HG03469 (cell line): ENCODE data around the gene CALML3.

Experiments
- ATAC-seq: cut with Tn5 transposase; IDR thresholded peaks from one replicate; pipeline ENCODE4 v1.9.1; 2021; ENCODE audit warnings: mild to moderate bottlenecking, moderate library complexity, moderate number of reproducible peaks; ENCODE audit not compliant: unreplicated experiment

The CALML3 gene

DNA sequence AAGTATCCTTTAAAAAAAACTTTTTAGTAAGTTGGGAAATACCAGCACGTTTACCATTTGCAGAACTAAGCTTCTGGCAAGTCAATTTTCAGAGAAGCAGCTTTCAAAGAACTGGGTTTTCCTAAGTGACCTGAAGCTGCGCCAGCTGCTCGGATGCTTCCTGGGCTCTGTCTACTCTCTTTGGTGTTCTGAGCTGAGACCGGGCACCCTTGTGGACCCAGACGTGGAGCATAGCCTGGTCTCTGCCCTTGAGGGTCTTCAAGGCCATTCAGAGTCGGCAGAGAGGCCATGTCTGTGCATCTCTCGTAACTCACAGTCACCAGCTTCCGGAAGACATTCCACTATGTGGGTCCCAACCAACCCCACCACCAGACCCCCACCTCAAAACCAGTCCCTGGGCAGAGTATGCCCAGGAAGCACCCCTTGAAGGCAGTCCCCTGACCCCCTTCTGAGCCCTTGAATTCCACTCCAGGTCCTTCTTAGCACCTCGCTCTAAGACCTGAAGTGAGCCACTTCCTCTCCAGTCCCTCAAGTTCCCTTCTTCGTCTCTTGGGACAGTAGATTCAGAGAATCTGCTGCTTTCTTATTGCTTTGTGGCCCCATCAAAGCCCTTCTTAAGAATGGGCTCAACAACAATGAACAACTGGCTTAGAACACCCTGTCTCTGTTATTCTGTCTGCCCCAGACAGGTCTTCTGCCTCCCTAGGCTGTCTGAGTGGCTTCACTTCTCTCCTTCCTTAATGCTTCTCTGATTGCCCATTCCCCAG lies 33.9 kb upstream of the CALML3 start:
- ATAC-seq, result no peak

DNA sequence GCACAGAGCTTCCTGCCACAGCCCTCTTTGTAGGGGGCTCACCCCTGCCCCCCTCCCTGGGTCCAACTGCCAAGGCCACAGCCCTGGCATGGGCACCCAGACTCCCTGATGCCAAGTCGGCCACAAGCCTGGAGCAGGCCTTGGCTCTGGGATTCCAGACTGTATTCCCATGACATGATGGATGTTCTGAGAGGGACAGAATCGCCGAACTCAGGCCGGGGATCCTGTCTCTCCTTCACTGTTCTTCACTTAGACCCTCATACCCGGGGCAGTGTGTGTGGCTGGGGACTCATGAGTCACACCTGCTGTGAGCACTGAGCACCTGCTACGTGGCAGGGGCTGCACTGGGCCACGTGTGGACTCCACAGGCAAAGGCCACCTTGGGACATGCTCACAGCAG lies 33.3 kb upstream of the CALML3 start:
- ATAC-seq, result no peak

DNA sequence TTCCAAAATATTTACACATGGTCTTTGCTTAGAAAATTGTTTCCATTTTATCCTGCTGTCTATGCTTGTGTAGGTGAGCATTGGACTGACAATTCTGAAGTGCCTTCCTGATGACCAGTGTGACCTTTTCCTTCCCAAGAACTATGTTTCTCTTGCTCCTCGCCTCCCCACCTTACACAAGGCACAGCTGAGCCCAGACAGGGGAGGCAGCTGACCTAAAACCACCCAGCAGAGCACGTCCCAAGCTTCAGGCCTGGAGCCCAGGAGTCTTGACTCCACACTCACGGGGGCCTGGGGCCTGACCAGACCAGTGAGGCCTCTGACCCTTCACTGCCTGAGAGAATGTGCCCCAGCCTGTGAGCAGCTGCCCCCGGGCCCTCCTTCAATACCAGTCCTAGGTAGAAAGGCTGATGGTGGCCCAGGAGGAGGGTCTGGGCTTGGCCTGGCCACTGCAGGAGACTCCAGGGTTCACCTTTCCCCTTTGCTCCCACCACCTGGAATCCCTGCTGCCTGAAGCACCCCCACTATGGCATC lies 32.4 kb upstream of the CALML3 start:
- ATAC-seq, result no peak

DNA sequence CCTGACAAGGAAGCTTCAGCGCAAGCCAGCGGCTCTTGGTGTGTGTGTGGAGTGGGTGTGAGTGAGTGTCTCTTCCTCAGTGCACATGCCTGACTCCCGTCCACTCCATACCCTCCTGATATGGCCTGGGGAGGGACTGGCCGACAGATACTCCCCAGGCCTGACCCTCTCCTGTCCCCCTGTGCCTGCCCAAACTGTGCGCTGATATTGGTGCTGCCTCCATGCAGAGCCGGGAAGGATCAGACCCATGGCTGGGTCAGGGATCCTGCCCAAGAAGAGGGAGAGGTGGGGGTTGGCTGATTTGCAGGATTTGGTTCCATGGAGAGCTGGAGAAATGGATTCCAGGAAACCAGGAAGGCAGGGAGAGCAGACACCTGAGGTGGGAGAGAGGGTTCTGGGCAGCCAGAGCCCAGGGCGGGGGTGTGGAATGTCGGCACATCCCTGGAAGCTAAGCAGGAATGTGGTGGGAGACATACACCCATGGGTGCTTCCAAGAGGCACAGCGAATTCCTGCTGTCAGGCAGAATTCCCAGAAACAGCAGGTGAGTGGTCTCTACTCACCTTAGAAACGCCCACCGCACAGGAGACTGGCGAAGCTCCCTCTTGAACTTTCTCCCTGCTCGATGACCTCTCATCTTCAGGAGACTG lies 31.7 kb upstream of the CALML3 start:
- no peak for ATAC-seq

DNA sequence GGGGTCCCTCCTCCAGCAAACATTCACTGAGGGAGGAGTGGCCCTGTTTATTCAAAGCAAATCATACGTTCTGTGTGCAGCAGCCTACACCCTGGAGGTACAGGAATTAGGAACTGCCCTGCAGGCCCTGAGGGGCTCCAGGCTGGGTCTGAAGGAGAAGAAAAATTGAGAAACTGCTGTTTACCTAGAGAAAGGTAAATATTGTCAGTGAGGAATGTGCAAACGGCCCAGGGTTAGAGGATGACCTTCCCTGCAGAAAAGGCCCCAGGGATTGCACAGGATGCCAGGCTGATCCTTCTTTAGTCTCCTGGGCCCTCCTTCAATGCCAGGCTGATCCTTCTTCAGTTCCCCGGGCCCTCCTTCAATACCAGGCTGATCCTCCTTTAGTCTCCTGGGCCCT lies 31.1 kb upstream of the CALML3 start:
- ATAC-seq, result no peak

DNA sequence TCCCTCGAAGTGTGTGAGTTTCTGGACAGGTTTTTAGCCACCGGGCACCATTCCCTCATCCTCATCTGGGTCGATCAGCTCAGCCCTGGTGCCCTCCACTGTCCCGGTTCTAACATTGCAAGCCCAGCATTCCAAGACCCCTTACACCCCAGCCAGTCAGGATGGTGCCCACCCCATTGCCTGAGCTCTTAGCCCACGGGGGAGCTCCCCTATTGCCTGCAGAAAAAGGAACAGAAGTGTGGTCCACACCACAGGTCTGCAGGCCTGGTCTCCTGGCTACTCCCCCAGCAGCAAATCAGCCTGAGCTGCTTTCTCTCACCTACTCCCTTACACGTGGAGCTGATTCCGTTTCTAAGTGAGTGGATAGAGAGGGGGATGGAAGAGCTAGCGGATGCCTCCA lies 30.1 kb upstream of the CALML3 start:
- ATAC-seq, result no peak

GRCh38 chr10:5496261-5497250 lies 28.2 kb upstream of the CALML3 start:
- ATAC-seq, result no peak

GRCh38 chr10:5497289-5497688 lies 27.5 kb upstream of the CALML3 start:
- ATAC-seq, result no peak

- no peak for ATAC-seq
These were observed 26.6 kb upstream of the CALML3 start for GRCh38 chr10:5497948-5498730.

DNA sequence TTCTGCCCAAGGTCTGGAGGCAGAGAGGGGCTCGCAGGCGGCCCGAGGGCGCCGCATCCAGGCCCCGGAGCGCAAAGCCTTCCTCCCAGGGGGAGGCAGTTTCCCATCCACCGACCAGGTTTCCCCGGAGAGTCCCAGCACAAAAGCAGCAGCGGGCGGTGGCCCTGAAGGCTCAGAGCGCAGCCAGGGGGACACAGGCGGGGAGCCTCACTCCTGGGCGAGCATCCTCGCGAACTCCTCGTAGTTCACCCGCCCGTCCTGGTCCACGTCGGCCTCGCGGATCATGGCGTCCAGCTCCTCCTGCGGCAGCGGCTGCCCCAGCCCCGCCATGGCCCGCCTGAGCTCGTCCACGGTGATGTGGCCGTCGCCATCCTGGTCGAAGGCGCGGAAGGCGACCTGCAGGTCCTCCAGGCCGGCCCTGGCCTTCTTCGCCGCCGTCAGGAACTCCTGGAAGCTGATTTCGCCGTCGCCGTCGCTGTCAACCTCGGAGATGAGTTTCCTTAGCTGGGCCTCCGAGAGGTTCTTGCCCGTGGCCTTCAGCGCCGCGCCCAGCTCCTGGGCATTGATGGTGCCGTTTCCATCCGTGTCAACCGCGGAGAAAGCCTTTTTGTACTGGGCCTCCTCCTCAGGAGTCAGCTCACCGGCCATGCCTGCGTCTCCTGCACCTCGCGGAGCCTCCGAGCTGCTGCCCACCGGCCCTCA lies 25.8 kb upstream of the CALML3 start:
- ATAC-seq, result no peak

- no peak for ATAC-seq
These were observed 25.1 kb upstream of the CALML3 start, which contains the start of gene CALML5 for GRCh38 chr10:5499493-5500140. Gene CALML5, minus strand, starts transcription at chr10:5499570. Its CDS starts 132 bp downstream, at chr10:5499438.

- ATAC-seq, result no peak
These were observed 24.5 kb upstream of the CALML3 start for GRCh38 chr10:5500162-5500670.

DNA sequence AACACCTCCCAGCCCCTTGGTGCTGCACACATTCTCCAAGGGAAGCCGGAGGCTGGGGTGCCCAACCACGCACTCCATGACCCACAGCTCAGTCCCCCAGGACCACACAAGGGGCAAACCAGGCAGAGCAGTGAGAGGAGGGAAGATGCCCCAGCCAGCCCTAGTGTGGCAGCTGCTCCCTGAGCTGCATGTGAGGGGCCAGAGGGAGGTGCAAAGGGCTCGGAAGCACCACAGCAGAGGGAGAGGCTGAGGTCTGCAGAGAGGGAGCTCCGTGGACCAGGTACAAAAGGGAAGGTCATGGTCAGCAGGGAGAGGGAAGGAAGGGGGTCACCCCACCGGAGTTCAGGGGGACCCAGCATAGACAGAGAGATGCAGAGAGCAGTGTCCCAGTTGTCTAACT lies 23.9 kb upstream of the CALML3 start:
- ATAC-seq, result no peak

GRCh38 chr10:5502061-5502521 lies 22.7 kb upstream of the CALML3 start:
- no peak for ATAC-seq

DNA sequence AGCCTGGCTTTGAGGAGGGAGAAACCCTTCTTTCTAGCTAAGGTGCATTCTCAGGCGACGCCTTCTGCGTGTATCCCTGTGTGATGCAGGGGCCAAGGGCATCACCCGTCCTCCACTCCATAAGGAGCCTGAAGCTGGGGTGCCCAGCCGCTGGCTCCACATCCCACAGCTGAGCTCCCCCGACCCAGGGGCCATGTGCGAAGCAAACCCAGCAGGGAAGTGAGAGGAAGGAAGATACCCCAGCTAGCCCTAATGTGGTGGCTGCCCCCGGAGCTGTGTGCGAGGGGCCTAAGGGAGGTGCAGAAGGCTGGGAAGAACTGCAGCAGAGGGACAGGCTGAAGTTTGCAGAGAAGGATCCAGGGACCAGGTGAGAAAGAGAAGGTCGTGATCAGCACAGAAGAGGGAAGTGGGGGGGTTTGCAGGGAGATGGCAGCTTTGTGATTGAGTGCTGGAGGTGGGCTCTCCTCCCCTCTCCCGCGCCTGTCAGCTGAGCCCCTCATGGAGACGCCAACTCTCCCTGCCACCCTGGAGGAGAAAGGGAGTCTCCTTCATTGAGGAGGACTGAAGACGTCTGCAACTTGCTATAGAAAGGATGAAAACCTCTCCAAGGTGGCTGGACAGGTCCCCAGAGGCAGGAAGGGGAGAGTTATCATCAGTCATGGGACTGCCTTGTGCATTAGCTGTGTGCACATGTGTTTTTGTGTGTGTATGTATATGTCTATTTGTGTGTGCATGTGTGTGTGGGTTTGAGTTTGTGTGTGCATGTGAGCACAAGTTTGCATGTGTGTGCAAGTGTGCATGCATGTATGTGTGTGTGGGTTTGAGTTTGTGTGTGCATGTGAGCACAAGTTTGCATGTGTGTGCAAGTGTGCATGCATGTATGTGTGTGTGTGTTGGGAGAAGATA lies 21.9 kb upstream of the CALML3 start:
- ATAC-seq, result no peak

GRCh38 chr10:5503477-5503835 lies 21.3 kb upstream of the CALML3 start:
- ATAC-seq, result no peak

- ATAC-seq, result no peak
These were observed 20.4 kb upstream of the CALML3 start for GRCh38 chr10:5504146-5505072.
